Adrenal gland (tissue), 5 donors: ENCODE results near the gene GSTK1.

Experiments used
- CTCF ChIP-seq, 6 experiments: fragments of 450-650 bp in 4 of 6; fragments of 200-600 bp in 2 of 6; sonication (generic) in 1 of 6; IDR thresholded peaks; 1 replicate in 5 of 6; 2 replicates in 1 of 6; pipeline versions ENCODE4 v1.5.1 to v1.8.0; 2016 to 2021; ENCODE audit warnings: antibody characterized with exemption in 6 of 6, mild to moderate bottlenecking in 2 of 6, moderate library complexity in 1 of 6
- POLR2A ChIP-seq, 2 donors: fragments of 450-650 bp; IDR thresholded peaks; one replicate each; pipeline ENCODE4 v1.6.1; 2017; ENCODE audit warnings: antibody characterized with exemption in 2 of 2, mild to moderate bottlenecking in 2 of 2, moderate library complexity in 1 of 2
- donor health status: DM: no; HTN: no; CAD: no.

- TF ChIP-seq CTCF (IDR thresholded peaks at IDR 0.05) (no peak), POLR2A (IDR thresholded peaks at IDR 0.05) (no peak)
Measured at GRCh38 chr7:143265017-143265693, 1.9 kb downstream of the GSTK1 start.
